Neural cell (in vitro differentiated cells): ENCODE results near the gene FOSL1. TPM values are rescaled to one million over a fixed set of nuclear protein-coding genes. Genes with fewer than 3 reads are reported as not detected.

Experiments used
- H2AFZ ChIP-seq: fragments of 200-600, 300-800 bp; sonication (generic), shearing (Covaris generic); 2 replicates; pipeline ENCODE4 v1.6.0; 2014; ENCODE audit warnings: low read depth, mild to moderate bottlenecking, antibody characterized with exemption, low read length, moderate library complexity
- H3F3A ChIP-seq: fragments of 200-600 bp; shearing (Covaris generic); 2 replicates; pipeline ENCODE4 v1.6.1; 2016; ENCODE audit warnings: mild to moderate bottlenecking, moderate library complexity, mixed read lengths, antibody characterized with exemption, low read length; ENCODE audit not compliant: insufficient read depth, poor library complexity, severe bottlenecking
- H3K27ac ChIP-seq: fragments of 200-600, 300-800 bp; sonication (generic), shearing (Covaris generic); 2 replicates; pipeline ENCODE4 v1.5.1; 2014; ENCODE audit warnings: mild to moderate bottlenecking, low read length, moderate library complexity
- H3K27me3 ChIP-seq: fragments of 300-800, 200-600 bp; sonication (generic), shearing (Covaris generic); 2 replicates; pipeline ENCODE4 v1.6.0; 2014; ENCODE audit warnings: mild to moderate bottlenecking, low read depth, low read length, moderate library complexity; ENCODE audit not compliant: insufficient read depth
- H3K36me3 ChIP-seq: fragments of 300-800, 200-600 bp; sonication (generic), shearing (Covaris generic); 2 replicates; pipeline ENCODE4 v1.5.1; 2014; ENCODE audit warnings: mild to moderate bottlenecking, antibody characterized with exemption, low read length, moderate library complexity; ENCODE audit not compliant: insufficient read depth
- H3K4me2 ChIP-seq: fragments of 300-800, 200-600 bp; sonication (generic), shearing (Covaris generic); 2 replicates; pipeline ENCODE4 v1.6.0; 2014; ENCODE audit warnings: mild to moderate bottlenecking, low read length
- H3K4me3 ChIP-seq: fragments of 300-800, 200-600 bp; sonication (generic), shearing (Covaris generic); 2 replicates; pipeline ENCODE4 v1.5.1; 2014; ENCODE audit warnings: mild to moderate bottlenecking, low read length, moderate library complexity
- H3K79me2 ChIP-seq: fragments of 200-600 bp; shearing (Covaris generic); replicated peaks from 2 replicates; pipeline ENCODE4 v1.6.0; 2014; ENCODE audit warnings: mild to moderate bottlenecking, low read length, moderate library complexity; ENCODE audit not compliant: insufficient read depth
- H3K9ac ChIP-seq: fragments of 300-800, 200-600 bp; sonication (generic), shearing (Covaris generic); 2 replicates; pipeline ENCODE4 v1.6.1; 2016; ENCODE audit warnings: mild to moderate bottlenecking, low read length, mixed read lengths
- H3K9me2 ChIP-seq: fragments of 200-600 bp; shearing (Covaris generic); 2 replicates; pipeline ENCODE4 v1.6.1; 2016; ENCODE audit warnings: mild to moderate bottlenecking, low read length, mixed read lengths; ENCODE audit not compliant: insufficient read depth
- H3K9me3 ChIP-seq: fragments of 200-600, 300-800 bp; sonication (generic), shearing (Covaris generic); 2 replicates; pipeline ENCODE4 v1.6.1; 2016; ENCODE audit warnings: mild to moderate bottlenecking, mixed run types, low read length, moderate library complexity, mixed read lengths
- H4K20me1 ChIP-seq: fragments of 200-600 bp; shearing (Covaris generic); 2 replicates; pipeline ENCODE4 v1.6.1; 2016; ENCODE audit warnings: mild to moderate bottlenecking, mixed run types; ENCODE audit not compliant: insufficient read depth
- EP300 ChIP-seq: fragments of 450-650 bp; conservative IDR thresholded peaks from 2 replicates; pipeline ENCODE4 v1.6.1; 2014; ENCODE audit warnings: antibody characterized with exemption, mild to moderate bottlenecking, moderate library complexity; ENCODE audit not compliant: poor library complexity, severe bottlenecking
- EZH2 ChIP-seq: fragments of 200-600, 300-800 bp; shearing (Covaris generic), sonication (generic); IDR thresholded peaks from 2 replicates; pipeline ENCODE4 v1.6.1; 2014; ENCODE audit warnings: antibody characterized with exemption, low read length, borderline replicate concordance, mild to moderate bottlenecking; ENCODE audit not compliant: insufficient read depth, poor library complexity, severe bottlenecking
- POLR2AphosphoS5 ChIP-seq: IDR thresholded peaks from 2 replicates; pipeline ENCODE4 v1.6.1; 2012
- RAD21 ChIP-seq: fragments of 450-650 bp; conservative IDR thresholded peaks from 2 replicates; pipeline ENCODE4 v1.6.1; 2014; ENCODE audit warnings: antibody characterized with exemption, mild to moderate bottlenecking, moderate library complexity
- REST ChIP-seq: IDR thresholded peaks from 2 replicates; pipeline ENCODE4 v1.6.1; 2012; ENCODE audit warnings: borderline replicate concordance
- TAF1 ChIP-seq: IDR thresholded peaks from 2 replicates; pipeline ENCODE4 v1.6.1; 2012; ENCODE audit warnings: low read depth
- polyA plus RNA-seq: library from polyadenylated mRNA; depleted of rRNA; stranded (reverse); fragments of >200 nt; gene quantifications from 2 replicates; pipeline ENCODE4 v1.2.3, GENCODE V29; 2014

FOSL1 gene
- polyA plus RNA-seq, 1 donor from 2014 or later = not detected

GRCh38 chr11:65852508-65853245 lies 47.5 kb downstream of the FOSL1 start:
- H3K36me3 ChIP-seq = peaks cover 5% of the 10 kb centered on the region
- no peaks in the 10 kb centered on the region for H3K9me3 ChIP-seq
- no peak overlapping the region for H2AFZ ChIP-seq
- peaks cover 48% of the 10 kb centered on the region for H4K20me1 ChIP-seq
- no peaks in the 10 kb centered on the region for H3K27me3 ChIP-seq
- no peak overlapping the region for H3K4me2 ChIP-seq
- no peak overlapping the region for H3K27ac ChIP-seq
- TF ChIP-seq TAF1 = no peak
- no peak for TF ChIP-seq RAD21
- TF ChIP-seq POLR2AphosphoS5 = peak; percentile 19
- no peak overlapping the region for H3K4me3 ChIP-seq
- H3F3A ChIP-seq = no peaks in the 10 kb centered on the region
- no peaks in the 10 kb centered on the region for H3K9me2 ChIP-seq
- no peak overlapping the region for H3K9ac ChIP-seq
- H3K79me2 ChIP-seq = peaks cover 38% of the 10 kb centered on the region

- H2AFZ ChIP-seq = no peak overlapping the region
- peaks cover 43% of the 10 kb centered on the region for H4K20me1 ChIP-seq
Observed at GRCh38 chr11:65851811-65852507, 48.2 kb downstream of the FOSL1 start.

More at GRCh38 chr11:65851811-65852507, 48.2 kb downstream of the FOSL1 start:
- H3K27me3 ChIP-seq = no peaks in the 10 kb centered on the region
- peaks cover 5% of the 10 kb centered on the region for H3K36me3 ChIP-seq
- peaks cover 32% of the 10 kb centered on the region for H3K79me2 ChIP-seq
- H3K4me2 ChIP-seq = no peak overlapping the region
- H3K4me3 ChIP-seq = no peak overlapping the region
- H3K9me3 ChIP-seq = no peaks in the 10 kb centered on the region
- no peaks in the 10 kb centered on the region for H3F3A ChIP-seq
- H3K9me2 ChIP-seq = no peaks in the 10 kb centered on the region
- no peak overlapping the region for H3K9ac ChIP-seq
- no peak overlapping the region for H3K27ac ChIP-seq
- TF ChIP-seq REST (no peak), EP300 (no peak), POLR2AphosphoS5 (peak; percentile 9), TAF1 (no peak), EZH2 (no peak), RAD21 (no peak)
